NCI-H187 treated with DMSO at 0.1 percent for 48 hours (cell line): Measurements from ENCODE around the gene UBE2G2.
"Not testable (repeated sequence)": the region's sequence is repeated elsewhere in the genome, so short reads cannot be mapped to it uniquely, and the experiment has no call there.

Experiments
- DNase-seq: peaks from one replicate; lab custom pipeline; 2025; lab: John Stamatoyannopoulos, UW

The UBE2G2 gene

DNA sequence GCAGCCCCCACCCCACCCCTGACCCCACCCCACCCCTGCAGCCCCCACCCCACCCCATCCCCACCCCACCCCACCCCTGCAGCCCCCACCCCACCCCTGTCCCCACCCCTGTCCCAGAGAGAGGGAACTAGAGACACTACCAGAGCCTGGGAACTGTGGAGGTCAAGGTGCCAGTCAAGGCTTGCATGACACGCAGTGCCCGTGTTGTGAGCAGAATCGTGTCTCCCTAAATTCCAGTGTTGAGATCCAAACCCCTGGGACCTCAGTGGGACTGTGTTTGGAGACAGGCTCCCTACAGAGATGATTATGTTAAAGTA, 34.7 kb upstream of the UBE2G2 start:
- no peak for DNase-seq

DNA sequence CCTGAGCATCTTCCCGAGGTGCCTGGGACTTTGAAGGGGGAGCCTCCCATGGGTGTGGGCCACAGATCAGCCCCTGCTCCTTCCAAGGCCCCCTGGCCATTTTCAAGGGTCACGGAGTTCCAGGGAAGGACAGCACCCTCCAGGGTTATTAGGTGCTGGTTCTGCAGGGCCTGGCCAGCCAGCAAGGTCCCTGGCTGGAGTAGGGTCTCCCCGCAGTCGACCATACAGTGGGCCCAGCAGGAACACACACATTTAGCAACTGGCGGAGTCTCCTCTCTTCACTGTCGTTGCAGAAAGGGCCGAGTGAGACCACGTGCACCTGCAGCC, 34.0 kb upstream of the UBE2G2 start:
- no peak for DNase-seq

DNA sequence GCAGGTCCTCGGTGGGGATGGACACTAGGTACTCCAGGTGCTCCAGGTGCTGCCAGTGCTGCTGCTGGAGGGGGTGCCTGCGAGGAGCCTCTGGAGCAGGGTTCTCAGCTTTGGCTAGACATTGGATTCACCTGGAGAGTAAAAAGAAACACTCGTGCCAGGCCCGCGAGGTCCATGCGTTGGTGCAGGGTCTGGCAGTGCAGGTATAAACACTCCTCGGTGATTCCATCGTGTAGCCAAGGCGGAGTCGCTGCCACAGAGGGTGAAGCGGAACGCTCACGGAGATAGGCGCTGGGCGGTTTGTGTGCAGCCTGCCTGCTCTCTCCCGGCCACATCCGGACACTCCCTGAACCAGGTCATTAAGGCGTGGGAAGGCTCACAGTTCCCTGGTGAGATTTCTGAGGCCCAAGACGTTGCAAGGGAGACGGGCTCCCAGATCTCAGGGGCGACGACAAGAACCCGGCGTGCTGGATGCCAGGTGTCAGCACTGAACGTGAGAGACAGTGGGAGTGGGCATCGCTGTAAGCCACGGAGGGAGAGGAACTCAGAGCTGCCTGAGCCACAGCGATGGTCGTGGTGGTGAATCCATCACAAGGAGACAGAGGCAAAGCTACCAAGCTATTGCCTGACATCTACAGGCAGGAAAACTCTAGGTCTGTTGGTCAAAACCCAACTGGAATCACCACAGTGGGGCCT, 33.5 kb upstream of the UBE2G2 start:
- DNase-seq = no peak

DNA sequence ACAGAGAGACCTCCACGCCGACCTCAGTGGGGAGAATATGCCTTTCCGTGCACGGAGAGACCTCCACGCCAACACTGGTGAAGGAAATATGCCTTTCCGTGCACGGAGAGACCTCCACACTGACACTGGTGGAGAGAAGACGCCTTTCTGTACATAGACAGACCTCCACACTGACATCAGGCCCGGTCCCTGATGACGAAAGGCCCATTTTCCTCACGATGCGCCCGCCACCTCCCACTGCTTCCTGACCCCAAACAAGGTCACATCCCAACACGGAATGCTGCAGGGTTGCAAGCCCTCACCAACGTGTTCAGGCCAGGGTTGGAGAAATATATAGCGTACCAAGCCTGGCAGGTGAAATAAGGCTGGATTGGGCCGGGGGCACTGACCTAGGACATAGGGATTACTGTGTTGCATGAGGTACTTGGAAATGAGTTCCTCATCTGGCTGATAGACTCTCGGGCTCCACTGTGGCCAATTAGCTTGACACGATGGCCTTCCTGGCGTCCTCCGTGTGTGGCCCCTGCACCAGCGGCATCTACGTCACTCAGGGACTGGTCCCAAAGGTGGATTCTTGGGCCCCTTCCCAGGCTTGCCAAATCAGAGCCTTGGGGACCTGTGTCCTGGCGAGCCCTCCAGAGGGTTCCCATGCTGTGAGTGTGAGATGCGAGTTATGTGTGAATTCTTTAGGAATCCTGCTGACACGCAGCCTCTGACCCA, 32.8 kb upstream of the UBE2G2 start:
- no peak for DNase-seq

DNA sequence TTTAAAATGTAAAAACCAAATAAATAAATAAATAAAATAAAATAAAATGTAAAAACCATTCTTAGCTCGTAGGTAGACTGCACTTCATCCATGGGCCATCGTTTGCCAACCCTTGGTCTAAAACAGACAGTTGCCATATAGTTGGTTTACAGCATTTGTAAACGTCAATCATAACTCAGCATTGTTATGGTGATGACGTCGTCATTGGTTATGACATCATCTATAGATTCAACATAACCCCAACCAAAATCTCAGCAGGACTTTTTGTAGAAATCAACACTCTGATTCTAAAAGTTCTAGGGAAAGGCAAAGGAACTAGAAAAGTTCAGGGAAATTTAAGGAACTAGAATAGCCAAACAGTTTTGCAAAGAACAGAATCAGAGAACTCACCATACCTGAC, 32.0 kb upstream of the UBE2G2 start:
- DNase-seq = no peak

DNA sequence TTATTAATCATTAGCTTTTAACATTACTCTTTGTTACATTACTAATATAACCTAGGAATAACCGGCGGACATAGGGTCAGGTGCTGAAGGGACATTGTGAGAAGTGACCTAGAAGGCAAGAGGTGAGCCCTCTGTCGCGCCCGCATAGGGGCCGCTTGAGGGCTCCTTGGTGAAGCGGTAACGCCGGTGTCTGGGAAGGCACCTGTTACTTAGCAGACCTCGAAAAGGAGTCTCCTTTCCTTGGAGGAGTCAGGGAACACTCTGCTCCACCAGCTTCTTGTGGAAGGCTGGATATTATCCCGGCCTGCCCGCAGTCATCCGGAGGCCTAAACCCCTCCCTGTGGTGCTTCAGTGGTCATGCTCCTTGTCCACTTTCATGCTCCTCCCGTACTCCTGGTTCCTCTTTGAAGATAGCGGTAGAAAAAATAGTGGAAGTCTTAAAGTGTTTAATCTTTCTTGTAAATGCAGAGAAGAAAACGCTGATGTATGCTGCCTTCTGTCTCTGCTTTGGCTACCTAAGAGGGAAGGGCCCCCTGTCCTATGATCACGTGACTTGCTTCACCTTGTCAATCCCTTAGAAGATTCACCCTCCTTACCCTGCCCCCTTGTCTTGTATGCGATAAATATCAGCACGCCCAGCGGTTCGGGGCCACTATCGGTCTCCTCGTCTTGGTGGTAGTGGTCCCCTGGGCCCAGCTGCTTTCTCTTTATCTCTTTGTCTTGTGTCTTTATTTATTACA, 31.1 kb upstream of the UBE2G2 start:
- not testable (repeated sequence) for DNase-seq

DNA sequence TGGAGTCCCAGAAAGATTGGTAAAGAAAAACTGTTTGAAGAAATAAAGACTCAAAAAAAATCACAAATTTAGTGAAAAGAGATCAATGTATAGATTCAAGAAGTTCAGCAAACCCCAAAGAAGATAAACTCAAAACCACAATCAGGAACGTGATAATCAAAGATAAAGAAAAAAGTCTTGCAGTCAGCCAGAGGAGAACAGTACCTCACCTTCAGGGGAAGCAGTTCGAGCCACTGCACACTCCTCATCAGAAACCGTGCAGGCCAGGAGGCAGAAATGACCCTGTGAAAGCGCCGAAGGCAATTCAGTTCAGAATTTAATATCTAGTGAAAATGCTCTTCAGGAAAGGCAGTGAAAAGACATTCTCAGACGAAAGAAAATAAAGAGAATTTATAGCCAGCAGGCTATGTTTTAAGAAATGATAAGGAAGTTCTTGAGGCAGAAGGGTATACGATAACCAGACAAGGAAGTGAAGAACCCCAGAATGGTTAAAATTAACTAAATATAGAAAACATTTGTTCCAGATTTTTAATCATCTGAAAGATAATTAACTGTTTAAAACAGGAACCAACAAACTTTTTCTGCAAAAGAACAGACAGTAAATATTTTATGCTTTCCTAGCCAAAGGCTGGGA, 29.7 kb upstream of the UBE2G2 start:
- no peak for DNase-seq

DNA sequence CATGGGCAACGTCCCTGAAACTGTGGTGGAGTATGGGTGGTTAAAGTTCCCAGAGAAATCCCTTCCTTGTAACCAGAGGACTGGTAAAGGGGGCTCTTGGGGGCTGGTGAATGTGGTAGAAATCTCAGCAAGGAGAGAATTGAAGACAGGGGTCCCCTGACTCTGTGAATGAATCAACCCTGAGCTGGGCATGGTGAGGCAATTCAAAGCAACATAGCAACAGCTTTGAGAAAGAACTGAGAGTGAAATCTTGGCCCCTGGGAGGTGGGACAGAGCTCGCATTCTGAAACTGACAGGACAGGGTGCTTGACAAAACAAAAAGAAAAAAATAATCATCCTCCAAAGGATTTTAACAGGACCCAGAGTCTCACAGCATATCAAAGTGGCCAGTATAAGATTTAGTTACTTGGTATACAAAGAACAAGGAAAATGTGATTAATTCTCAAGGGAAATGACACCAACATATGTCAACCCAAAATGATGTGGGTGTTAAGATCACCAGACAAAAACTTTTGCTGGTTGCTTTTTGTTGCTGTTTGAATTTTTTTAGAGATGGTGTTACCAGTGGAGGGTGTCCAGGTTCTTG, 28.0 kb upstream of the UBE2G2 start:
- DNase-seq = no peak

DNA sequence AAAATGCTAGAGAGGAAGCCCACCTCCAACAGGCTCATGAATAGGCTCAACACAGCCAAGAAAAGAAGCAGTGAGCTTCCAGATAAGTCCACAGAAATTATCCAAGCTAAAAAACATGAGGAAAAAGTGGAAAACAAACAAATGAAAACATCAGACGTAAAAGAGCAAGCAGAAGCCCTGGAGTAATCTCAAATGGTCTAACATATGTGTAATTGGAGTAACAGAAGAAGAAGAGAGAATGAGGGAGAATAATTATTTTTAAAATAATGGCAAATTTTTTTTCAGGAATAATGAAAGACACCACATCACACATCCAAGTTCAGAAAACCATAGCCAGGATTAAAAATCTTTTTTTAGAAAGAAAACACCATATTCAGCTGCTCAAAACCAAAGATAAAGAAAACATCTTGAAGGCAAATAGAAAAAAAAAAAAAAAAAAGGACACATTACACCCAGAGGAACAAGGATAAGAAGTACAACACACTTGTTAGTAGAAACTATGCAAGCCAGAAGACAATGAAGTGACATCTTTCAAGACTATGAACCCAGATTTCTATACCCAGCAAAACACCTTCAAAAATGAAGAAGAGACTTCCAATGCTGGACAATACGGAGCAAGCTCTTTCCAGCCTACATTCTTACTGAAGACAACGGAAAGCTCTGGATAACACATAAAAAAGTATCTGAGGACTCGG, 26.9 kb upstream of the UBE2G2 start:
- DNase-seq = no peak

DNA sequence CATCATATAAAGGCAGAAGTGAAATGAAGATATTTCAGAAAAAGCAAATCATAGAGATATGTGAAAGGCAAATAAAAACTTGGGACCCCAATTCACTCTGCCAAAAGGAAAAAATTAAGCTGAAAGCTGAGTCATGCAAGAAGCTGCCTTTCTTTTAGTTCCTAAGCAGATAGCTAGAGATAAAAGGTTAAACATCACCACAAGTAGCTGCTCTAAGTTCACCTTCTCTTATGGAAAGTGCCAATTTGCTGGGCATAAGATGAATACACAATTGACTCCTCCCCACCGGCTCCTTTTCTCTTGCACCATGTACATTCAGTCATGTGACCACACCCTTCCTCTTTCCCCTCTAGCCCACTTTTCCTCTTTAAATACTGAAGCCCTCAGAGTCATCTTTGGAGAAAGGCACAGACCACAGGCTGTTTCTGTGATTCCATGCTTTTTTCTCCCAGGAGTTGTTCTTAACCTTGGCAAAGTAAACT, 21.6 kb upstream of the UBE2G2 start:
- DNase-seq = no peak

DNA sequence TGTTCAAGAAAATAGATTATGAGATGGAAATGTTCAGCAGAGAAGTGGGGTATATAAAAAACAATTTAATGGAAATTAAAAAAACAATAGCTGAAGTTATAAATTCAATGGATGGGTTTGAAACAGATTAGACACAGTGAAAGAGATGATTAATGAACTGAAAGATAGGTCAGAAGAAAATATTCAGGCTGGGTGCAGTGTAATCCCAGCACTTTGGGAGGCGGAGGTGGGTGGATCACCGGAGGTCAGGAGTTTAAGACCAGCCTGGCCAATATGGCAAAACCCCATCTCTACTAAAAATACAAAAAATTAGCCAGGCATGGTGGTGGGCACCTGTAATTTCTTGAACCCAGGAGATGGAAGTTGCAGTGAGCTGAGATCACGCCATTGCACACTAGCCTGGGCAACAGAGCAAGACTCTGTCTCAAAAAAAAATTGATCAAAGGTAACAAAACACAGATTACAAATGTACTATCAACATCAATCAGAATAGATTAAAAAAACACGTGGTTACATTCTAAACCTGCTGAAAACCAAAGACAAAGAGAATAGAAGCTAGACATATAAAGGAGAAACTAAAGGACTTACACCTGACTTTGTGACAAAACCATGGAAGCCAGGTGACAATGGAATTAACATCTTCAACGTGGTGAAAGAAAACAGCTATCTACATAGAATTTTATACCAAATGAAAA, 21.0 kb upstream of the UBE2G2 start:
- no peak for DNase-seq

DNA sequence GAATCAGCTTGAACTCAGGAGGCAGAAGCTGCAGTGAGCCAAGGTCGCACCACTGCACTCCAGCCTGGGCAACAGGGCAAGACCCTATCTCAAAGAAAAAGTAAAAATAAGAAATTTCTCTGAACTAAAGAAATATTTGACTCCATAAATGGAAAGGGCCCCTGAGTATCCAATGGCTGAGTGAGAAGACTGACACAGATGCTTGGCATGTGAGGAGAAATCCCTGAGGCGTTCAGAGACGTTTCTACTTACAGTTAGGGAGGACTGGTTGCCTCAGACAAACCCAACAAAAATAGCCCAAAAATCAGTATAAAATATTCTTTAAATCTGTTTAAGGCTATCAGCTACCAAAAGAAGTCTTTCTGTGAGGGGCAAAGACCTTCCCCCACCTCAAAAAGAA, 19.2 kb upstream of the UBE2G2 start:
- no peak for DNase-seq

DNA sequence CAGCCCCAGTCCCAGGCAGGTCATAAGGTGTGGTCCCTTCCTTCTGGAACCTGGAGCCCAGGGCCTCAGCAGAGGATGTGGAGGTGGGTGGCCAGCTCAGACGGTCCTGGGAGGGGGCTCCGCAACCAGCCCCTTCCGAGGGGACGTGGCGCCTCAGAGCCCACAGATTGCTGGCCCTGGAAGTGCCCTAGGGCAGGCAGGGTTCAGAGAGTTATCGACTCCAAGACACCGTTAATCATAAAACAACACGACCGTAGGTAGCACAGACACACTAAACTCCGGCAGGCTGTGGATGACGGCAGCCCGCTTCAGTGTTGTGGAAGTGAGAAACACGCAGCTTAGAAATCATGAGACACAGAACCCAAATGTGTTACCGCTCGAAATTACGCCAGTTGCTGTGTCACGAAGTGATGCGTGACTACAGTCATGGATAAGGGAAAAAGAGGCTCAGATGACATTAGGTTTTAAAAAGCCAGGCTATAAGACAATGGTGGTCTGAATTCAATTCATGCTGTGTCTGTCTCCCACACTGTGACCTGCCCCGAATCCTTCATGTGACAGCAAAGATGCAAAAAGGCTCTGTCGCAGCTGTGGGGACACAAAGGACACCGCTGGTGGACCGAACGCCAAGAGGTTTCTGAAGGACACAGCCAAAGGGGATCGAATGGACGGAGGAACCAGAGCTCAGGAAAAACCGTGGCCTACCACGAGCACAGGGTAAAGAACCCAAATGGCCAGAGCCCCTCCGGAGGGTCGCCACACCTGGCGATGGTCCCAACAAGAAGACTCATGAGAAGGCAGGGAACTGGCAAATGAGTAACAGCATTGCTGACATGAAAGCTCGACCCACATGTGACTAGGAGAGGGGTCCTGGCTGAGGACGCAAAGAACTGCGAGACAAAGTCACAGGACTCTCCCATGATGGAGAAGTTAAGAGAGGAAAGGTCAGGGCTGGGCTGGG, 17.9 kb upstream of the UBE2G2 start:
- no peak for DNase-seq

DNA sequence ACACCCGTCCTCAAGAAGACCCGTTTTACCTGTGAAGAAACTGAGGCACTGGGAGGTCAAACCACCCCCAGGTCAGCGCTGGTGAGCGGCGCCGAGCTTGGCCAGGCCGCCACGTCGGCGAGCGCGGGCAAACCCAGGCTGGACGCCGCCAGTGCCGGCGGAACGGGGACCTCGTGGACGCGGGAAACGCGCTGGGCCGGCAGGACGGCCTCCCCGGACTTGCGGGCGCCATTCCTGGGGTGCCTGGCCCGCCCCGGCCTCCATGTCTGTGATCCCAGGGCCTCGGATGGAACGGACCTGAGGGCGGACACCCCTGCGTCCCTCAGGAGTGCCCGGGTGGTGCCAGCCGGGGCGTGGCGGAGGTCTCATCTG, 17.0 kb upstream of the UBE2G2 start:
- DNase-seq = no peak

DNA sequence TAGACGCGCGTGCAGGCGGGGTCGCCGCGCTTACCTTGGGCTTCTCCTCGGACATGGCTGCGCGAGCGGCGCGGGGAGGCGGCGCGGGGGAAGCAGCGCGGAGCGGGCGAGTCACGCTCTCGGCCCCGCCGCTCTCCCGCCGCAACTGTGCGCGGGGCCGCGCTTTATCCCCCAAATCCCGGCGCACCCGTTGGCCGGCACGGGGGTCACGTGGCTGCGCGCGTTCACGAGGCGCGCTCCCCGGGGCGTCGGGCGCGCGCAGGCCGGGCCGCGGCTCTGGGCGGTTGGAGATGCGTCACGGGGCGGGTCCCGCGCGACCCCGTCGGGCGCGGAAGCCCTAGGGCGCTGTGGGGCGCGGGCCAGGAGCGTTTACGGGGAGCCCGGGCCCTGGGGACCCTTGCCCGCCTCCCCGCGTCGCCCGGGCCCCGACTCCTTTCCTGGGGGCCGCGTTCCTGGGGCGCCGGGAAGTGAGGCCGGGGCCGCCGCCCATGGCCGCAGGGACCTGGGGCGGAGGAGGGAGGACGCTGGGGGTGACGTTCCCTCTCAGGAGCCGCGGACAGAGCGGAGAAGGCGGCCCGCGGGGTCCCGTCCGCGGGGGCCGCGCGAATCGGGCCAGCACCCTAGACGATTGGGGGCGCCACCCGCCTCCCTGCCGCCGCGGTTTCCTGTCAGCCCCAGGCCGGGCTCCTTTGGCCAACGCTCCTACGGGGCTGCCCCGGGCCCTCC, 16.5 kb upstream of the UBE2G2 start, which contains the start of gene SUMO3:
TSS of gene SUMO3 (minus strand) at position 149 of the 726 bp plus-strand sequence. CDS start at position 55, 94 bp downstream.
- no peak for DNase-seq

DNA sequence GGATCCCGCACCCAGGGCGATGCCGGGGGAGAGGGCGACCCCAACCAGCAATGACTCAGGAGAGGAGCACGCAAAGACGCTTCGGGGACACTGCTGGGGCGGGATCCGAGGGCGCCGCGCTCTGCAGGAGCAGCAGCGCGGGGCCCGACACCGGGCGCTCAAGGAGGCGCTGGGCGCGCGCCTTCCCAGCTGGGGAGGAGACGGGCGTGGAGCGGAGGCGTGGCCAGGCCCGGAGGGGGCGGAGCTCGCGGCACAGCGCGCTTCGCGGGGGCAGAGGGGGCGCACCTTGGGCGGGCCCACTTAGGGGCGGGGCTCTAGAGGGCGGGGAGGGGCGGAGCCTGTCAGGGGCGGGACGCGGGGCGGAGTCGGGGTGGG, 15.9 kb upstream of the UBE2G2 start:
- no peak for DNase-seq

DNA sequence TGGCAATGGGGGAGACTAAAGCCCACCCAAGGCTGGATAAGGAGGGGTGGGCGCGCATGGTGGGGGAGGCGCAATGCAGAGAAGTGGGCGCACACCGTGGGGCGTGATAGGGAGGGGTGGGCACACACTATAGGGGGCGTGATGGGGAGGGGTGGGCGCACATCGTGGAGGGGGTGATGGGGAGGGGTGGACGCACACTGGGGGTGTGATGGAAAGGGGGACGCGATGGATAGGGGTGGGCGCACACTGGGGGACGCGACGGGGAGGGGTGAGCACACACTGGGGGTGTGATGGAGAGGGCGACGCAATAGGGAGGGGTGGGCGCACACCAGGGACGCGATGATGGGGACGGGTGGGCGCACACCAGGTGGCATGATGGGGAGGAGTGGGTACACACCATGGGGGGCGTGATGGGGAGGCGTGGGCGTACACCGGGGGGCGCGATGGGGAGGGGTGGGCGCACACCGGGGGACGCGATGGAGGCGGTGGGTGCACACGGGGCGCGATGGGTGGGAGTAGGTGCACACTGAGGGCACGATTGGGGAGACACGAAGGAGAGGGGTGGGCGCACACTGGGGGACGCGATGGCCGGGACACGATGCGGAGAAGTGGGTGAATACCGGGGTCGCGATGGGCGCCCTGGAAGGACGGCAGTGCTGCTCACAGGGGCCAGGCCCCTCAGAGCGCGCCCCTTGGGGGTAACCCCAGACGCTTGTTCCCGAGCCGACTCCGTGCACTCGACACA, 15.3 kb upstream of the UBE2G2 start:
- DNase-seq = no peak

DNA sequence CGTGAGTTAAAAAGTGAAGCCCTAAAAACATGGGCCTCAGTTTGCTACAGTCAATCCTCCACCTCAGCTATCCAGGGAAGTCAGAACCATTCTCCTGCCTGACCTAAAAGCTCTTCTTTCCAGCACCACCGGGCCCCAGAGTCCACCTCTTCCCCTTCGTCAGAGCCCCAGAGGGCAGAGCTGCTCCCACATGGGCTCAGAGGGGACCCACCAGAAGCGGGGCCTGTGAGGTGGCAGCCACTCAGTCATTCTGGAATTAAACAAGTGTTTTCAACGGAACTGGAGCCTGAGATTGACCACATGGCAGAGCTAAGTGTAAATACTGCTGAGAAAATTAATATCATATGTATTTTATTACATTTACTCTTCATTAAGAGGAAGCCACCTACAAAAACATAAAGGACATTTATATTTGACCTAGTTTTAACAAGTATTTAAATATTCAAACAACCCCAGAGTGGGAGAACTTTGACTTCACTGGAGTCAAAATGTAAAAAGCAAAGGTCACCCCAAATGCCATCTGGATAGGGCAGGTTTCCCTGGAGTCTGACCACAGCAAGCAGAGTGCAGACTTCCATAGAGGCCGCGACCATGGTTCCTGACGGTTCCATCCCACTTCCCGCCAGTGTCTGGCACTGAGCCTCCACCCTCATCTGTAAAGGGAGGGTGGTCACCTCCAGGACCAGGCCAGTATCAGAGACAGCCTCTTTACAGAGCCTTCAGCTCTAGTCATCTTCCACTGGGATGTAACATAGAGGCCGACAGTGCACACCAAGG, 14.4 kb upstream of the UBE2G2 start:
- DNase-seq = no peak
